Bronchial epithelial cell (primary cell): ENCODE results near the gene FGD4. TPM values are rescaled to one million over a fixed set of nuclear protein-coding genes. Genes with fewer than 3 reads are reported as not detected.
A peak's percentile ranks its signal among the peaks of the same experiment; 100 is the strongest.
"Not testable (repeated sequence)": the region's sequence is repeated elsewhere in the genome, so short reads cannot be mapped to it uniquely, and the experiment has no call there.

Experiments
- DNase-seq: peaks from one replicate; pipeline ENCODE4 v3.0.0-alpha.2; 2010; ENCODE audit warnings: low read depth
- FAIRE-seq: peaks from 2 replicates; lab custom pipeline; 2011; peaks lifted over from hg19 to GRCh38; lab: Jason Lieb, UNC
- H3K27me3 ChIP-seq: 2 replicates; pipeline ENCODE4 v1.5.1; 2011; ENCODE audit warnings: low read length; ENCODE audit not compliant: control insufficient read depth, insufficient read depth
- H3K36me3 ChIP-seq: 2 replicates; pipeline ENCODE4 v1.5.1; 2011; ENCODE audit warnings: low read length; ENCODE audit not compliant: control insufficient read depth, insufficient read depth
- H3K4me3 ChIP-seq: 2 replicates; pipeline ENCODE4 v1.5.1; 2011; ENCODE audit warnings: mild to moderate bottlenecking, low read depth, low read length, control low read depth
- CTCF ChIP-seq: IDR thresholded peaks from 2 replicates; pipeline ENCODE4 v1.5.1; 2011; ENCODE audit warnings: mild to moderate bottlenecking, moderate library complexity, low read length, control low read depth, inconsistent platforms; ENCODE audit not compliant: insufficient read depth, severe bottlenecking
- total RNA-seq: library from RNA; depleted of rRNA; stranded (reverse); fragments of >200 nt; gene quantifications from 2 replicates; pipeline ENCODE4 v1.2.1, GENCODE V29; 2014

FGD4 gene
- total RNA-seq, 1 donor from 2014 or later = 22.9 TPM

- TF ChIP-seq CTCF = no peak
- H3K27me3 ChIP-seq = no peaks in the 10 kb centered on the region
Observed at GRCh38 chr12:32532422-32532821, 133.1 kb downstream of the FGD4 start.

GRCh38 chr12:32532951-32533350, 133.6 kb downstream of the FGD4 start:
- DNase-seq (no peak), FAIRE-seq (no peak)
- no peaks in the 10 kb centered on the region for H3K36me3 ChIP-seq
- TF ChIP-seq CTCF = no peak
- no peak overlapping the region for H3K4me3 ChIP-seq
- no peaks in the 10 kb centered on the region for H3K27me3 ChIP-seq

More at GRCh38 chr12:32532422-32532821, 133.1 kb downstream of the FGD4 start:
- Histone ChIP-seq H3K4me3 (no peak overlapping the region), H3K36me3 (no peaks in the 10 kb centered on the region)
- FAIRE-seq (no peak), DNase-seq (no peak)

- FAIRE-seq, DNase-seq: not testable (repeated sequence)
Observed at GRCh38 chr12:32533506-32533905, 134.1 kb downstream of the FGD4 start.

GRCh38 chr12:32533971-32534590, 134.7 kb downstream of the FGD4 start:
- TF ChIP-seq CTCF = no peak
- DNase-seq (peak; percentile 79), FAIRE-seq (no peak)
- no peak overlapping the region for H3K4me3 ChIP-seq
- no peaks in the 10 kb centered on the region for H3K27me3 ChIP-seq
- H3K36me3 ChIP-seq = no peaks in the 10 kb centered on the region

More at GRCh38 chr12:32533506-32533905, 134.1 kb downstream of the FGD4 start:
- H3K4me3 ChIP-seq, H3K27me3 ChIP-seq, H3K36me3 ChIP-seq: not testable (repeated sequence)

- no peak for TF ChIP-seq CTCF
- Histone ChIP-seq H3K4me3 (no peak overlapping the region), H3K27me3 (no peaks in the 10 kb centered on the region), H3K36me3 (no peaks in the 10 kb centered on the region)
- DNase-seq (no peak), FAIRE-seq (no peak)
Observed at GRCh38 chr12:32534698-32535097, 135.3 kb downstream of the FGD4 start.

GRCh38 chr12:32535288-32535999, 136.1 kb downstream of the FGD4 start:
- DNase-seq (peak; percentile 60), FAIRE-seq (no peak)
- TF ChIP-seq CTCF = no peak
- no peak overlapping the region for H3K4me3 ChIP-seq
- no peaks in the 10 kb centered on the region for H3K27me3 ChIP-seq
- H3K36me3 ChIP-seq = no peaks in the 10 kb centered on the region
